Activated CD8-positive, alpha-beta memory T cell treated with anti-CD3 and anti-CD28 coated beads for 1 hour (primary cell): ENCODE results near the gene CARNS1.
A peak's percentile ranks its signal among the peaks of the same experiment; 100 is the strongest.

Experiments
- DNase-seq, 2 donors: peaks; one replicate each; pipeline ENCODE4 v3.0.0-alpha.2; 2020; ENCODE audit warnings: low read depth in 1 of 2; ENCODE audit errors: extremely low read depth in 1 of 2

The CARNS1 gene, protein sequence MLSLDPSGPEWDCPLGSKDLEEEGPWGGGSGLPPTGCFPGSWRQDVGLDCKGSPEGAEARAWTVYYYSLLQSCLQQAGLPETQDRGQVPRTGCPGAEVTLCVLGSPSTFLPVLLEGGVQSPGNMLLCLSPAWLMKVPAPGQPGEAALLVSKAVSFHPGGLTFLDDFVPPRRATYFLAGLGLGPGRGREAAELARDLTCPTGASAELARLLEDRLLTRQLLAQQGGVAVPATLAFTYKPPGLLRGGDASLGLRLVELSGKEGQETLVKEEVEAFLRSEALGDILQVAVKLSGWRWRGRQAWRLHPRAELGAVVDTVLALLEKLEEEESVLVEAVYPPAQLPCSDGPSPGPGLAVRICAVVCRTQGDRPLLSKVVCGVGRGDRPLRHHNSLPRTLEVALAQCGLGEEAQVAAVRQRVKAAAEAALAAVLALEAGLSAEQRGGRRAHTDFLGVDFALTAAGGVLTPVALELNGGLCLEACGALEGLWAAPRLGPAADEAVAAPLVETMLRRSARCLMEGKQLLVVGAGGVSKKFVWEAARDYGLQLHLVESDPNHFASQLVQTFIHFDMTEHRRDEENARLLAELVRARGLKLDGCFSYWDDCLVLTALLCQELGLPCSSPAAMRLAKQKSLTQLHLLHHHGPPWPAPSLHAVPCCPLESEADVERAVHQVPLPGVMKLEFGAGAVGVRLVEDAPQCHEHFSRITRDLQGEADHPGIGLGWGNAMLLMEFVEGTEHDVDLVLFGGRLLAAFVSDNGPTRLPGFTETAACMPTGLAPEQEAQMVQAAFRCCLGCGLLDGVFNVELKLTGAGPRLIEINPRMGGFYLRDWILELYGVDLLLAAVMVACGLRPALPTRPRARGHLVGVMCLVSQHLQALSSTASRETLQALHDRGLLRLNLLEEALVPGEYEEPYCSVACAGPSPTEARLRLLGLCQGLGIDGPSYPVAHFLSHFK

DNA sequence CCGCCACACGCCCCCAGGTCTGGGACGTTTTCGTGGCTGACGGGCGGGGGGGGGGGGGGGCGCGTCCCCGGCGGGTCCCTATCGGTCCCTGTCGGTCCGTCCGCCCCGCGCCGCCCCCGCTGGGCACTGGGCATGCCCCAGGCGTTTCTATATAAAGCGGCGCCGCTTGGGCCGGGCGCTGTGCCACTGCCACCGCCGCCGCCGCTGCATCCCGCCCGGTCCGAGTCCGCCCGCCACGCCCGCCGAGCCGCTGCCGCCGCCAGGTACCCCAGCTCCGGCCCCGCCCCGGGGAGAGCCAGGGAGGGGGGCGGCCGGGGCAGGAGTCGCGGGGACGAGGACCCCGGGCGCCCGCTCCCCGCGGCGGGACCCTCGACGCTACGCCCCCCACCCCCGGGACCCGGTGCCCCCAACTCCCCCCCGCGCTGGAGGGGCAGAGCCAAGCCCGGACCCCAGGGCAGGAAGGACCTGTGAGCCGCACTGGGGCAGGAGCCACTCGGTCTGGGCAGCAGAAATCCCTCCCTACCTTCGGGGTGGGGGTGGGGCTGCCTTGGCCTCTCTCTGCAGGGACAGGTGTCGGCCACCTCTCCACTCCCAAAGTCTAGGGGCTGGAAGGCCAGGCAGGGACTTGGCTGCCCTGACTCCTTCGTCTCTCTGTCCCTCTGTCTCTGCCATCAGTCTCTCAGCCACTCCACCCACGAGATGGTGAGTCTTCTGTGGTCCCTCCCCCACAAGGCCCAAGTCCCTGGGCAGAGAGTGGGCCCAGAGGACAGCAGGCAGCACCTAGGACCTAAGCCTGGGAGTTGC is at the start of gene CARNS1:
Gene CARNS1, plus strand, starts transcription at position 178 of the 804 bp plus-strand sequence. Its CDS starts 522 bp downstream, at position 700.
- no peak for DNase-seq

DNA sequence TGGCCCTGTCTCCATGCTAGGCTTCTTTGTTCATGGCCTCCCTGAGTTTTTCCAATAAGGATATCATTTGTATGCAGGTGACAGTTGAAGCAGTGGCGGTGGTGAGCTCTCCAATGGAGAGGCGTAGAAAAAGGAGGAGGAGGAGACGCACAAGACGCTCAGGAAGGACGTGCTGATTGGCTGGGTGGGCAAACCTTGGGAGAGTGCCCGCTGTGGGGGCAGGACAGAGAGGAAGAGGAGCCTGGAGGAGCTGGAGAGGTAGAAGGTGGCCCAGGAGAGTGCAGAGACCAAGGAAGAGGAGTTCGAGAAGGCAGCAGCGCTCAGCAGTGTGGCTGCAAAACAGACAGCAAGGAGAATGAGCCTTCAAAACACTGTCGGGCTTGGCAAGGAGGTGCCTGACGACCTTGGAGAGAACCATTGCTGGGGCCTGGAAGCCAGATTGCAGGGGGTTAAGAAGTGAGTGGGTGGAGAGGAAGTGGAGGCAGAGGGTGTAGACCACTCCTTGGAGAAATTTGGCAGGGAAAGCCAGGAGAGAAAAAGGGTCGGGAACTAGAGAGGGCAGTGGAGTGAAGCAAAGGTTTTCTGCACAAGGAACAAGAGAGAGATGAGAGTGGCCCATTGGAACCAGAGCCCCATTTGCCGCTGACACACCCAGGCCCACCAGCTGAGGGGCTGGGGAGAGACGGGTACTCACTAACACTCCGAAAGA is 49.6 kb upstream of the CARNS1 start:
- DNase-seq = no peak

DNA sequence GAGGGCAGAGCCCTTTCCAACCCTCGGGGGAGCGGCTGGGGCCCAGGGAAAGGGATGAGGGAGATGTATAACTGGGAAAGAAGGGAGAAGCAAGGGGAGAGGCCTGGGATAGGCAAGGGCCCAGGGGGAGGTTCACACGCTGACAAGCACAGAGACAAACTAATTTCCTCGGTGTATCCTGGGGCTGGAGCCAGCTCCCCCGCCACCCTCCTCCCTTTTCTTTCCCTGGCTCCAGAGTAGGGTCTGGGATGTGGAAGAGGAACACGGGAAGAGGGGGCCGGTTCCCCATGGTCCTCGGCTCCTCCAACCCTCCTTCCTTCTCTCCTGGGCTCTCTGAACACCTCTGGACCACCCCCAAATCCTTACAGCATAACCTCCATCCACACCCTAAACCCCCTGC is 48.9 kb upstream of the CARNS1 start:
- DNase-seq = no peak

DNA sequence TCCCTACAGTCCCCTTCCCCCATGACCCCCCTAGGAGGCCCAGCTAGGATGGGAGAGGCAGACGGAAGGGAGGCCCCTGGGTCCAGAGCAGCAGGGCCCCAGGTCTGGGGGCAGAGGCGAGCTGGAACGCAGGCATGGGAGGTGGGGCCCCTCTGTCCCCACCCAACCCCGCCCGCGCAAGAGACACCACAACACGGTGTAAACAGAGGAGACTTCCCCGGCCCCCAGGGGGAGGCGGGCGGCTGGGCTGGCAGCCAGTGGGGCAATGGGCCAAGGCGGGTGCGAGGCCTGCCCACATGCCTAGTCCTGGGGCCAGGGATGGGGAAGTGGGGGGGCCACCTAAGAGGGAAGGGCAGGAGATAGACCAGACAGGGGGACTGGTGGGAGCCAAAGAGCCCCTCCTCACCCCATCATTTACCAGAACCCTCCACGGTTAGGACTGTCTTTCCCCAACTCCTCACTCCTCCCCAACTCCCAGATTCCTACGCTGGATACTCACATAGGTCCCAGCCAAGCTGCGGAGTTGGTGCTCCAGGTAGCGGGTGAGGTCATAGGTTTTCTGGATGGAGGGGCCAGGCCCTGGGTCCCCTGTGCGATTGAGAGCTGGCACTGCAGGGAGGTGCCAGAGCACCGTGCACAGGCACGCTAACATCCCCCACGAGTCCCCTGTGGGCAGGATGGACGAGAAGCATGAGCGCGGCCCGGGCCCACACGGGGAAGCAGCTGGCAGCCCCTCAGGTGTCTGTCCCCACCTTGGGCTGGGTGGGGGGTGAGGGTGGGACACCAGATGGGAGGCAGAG is 48.3 kb upstream of the CARNS1 start:
- no peak for DNase-seq

DNA sequence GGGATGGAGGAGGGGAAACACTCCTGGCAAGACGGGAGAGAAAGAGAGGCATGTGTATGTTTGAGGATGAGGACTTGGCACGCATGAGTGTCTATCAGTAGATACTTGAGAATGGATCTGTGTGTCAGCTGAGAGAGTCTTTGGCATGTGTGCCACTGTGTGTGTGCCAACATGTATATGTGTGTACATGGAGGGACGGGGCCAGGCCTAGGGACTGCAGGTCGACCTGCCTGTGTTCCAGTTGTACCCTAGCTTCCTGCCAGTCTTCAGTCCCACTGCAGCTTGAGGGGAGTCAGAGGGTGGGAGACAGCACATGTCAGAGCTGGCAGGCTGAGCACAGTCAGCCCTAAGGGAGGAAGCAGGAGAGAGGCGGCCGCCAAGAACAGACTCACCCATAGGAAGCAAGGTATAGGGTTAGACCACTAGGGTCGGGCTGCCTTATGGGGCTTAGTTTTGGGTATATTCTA is 47.7 kb upstream of the CARNS1 start:
- no peak for DNase-seq

DNA sequence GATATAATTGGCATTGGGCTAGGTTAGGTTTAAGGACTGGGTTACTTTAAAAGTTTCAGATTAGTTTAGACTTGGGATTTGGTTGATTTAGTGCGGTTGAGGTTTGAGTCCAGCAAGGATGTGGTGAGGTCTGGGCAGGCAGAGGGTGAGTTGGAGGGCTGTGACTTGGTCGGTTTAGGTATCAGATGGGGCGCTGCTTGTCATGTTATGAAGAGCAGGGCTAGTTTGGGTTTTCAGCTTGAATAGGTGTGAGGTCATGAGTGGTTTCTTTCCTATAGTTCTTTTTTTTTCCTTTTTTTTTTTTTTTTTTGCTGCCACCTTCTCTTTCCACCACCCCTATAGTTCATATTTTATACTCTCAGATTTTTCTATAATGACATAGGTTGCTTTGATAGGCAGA is 46.9 kb upstream of the CARNS1 start:
- no peak for DNase-seq

DNA sequence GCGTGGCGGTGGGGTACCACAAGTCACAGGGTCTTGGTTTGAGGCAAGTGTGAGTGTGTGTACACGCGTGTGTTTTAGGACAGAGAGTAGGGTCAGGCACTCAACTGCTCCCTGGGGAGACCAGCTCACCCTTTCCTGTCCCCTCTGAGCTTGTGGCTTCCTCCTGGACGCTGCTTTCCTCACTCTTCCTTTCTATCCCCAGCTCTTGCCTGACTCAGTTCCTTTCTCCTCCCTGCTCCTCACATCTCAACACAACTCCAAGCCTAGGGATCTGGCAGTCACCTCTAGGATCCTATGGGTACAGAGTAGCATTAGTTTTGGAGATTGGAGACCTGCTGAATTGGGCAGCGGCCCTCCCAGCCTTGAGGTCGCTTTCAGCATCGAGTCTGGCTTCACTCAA is 46.2 kb upstream of the CARNS1 start:
- no peak for DNase-seq

DNA sequence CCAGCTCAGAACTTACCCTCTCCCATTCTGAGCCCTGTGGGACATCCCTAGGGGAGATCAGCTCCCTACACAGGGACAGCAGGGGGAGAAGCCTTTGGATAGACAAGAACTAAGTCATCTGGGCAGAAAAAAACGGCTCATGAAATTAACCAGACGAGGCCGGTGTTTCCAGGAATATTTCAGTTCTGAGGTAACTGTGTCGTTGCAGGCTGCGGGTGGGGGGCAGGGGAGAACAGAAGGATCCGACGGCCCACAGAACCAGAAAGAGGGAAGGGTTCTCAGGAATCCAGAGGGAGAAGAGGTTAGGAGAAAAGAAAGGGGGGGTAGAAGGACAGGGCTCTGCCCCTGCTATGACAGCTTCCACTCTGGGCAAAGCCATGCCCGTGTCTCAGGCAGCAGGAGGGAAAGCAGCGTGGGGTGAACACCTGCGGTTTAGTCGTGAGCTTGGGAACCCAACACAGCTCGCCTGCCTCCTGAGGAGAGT is 45.6 kb upstream of the CARNS1 start:
- DNase-seq = no peak

DNA sequence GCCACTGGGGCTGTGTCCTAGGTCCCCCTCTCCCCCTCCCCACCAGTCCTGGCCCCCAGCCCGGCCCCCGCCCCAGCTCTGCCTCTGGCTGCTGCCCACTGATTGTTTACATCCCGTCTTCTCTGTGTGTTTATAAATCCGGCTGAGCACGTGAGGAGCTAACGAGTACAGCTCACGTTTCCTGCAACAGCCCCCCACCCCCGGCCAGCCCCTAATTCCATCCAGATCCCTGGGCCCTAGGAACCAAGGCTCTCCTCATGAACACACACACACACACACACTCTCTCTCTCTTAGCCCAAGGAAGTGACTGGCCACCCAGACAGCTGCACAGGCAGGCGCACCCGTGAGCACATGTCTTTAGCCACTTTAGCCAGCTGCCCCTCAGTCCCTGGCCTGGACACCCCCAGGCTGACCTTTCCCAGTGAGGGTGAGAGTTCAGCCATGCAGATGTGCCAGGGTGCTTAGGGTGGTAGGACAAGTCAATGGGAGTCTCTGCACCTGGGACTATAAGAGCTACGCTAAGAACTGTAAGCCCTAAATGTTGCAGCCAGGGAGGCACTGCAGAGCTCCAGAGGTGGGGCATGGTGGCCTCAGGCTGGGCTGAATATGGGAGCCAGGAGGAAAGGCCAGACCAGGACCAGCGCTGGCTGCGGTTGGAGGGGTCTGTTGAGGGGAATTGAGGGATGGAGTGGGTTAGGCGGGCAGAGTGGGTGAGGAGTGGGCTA is 45.0 kb upstream of the CARNS1 start:
- no peak for DNase-seq

DNA sequence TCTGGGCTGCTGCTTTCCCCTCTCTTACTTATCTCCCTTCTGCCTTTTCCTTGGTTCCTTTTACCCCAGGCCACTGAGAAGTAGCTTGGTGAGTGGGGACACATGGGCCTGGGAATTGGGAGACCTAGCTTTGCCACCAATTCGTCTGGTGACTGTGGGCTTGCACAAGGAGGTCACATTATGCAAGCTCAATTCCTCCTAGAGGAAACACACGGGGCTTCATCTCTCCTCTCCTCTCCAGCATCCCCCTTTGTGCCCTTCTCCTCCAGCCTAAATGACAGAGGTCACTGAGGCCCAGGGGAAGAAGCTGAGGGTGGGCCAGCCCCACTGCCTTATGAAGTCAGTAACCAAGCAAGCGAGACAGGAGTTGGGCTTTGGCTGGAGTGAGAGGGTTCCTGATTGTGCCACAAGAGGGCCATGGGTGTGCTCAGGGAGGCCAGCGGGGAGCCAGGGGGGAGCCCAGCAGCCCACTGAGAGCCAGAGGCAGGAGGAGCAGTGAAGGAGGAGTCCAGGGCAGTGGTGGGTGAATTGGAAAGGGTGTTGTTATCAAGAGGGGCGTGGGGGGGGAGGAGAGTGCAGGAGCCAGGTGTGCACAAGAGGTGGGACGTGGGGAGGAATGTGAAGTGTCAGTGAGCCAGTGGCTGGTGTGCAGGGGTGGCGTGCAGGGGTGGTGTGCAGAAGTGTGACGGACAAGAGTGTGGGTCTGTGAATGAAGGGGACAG is 44.1 kb upstream of the CARNS1 start:
- no peak for DNase-seq

DNA sequence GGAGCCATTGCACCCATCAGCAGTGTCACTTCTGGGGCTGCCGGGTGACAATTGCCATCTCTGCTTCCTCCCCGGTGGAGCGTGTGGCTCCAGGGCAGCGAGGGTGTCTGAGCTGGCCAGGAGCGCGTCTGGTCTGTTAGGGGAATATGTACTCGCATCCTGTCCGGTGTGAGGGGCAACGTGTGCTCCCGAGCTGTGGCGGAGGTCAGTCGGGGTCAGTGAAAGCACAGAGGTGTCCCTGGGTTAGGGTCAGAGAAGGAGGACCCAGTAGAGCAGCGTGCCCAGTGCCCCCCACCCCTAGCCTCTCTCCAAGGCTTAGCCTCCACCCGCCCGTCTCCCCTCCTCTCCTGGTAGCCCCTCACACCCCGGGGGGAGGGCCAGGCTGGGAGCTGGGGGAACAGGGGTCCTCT is 43.6 kb upstream of the CARNS1 start:
- no peak for DNase-seq

DNA sequence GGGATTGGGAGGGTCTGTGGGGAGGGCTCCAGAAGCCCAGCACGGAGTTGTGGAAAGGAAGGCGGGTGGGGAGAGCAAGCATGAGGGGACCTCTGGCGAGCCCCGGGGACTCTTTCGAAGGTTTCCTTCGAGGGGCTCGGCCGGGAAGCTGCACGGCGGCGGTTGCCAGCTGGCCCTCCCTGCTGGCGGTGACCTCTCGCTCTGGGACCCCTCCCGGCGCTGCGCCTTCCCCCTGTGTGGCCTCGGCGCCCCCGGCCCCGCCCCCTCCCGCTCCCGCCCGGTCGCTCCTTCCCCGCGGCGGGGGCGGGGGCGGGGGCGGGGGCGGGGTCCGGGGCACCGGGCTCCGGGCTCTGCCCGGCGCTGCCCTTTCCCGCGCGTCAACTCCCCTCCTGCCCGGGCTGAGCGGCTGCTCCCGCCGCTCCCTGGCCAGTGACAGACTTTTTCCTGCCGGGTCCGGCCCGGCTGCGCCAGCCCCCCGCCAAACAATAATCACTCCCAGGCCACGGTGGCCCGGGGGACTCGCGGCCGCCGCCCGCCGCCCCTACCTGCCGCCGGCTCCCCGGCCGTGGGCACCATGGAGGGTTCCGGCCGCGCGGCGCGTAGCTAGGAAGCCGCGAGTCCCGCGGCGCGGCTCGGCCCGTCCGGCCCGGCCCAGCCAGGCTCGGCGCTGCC is 43.0 kb upstream of the CARNS1 start:
- DNase-seq = no peak

DNA sequence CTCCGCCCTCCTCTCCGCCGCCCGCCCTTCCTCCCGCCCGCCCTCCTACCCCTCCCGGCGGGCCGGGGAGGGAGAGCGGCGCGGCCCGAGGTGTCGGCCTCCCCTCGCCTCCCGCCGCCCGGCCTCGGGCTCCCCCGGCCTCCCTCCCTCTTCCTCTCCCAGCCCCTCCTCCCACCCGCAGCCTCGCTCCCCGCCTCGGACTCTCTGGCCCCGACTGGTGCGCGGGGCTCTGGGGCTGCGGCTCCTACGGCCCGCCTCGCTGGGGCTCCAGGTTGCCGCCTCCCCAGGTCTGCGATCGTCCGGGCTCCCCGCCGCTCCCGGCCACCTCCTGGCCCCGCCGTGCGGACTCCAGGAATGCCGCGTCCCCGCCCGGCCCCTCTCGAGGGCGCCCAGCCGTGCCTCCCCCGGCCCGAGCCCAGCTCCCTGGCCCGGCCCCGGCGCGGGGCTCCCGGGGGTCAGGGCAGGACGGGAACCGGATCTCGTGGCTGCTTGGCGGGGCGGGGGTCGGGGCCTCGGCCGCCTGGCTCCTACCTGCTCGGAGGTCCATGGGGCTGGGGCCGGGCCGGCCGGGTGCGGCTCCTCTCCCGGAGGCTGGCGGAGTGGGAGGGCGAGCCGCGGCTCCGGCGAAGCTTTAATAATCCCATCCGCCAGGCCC is 42.4 kb upstream of the CARNS1 start, which contains the start of gene CLCF1:
Gene CLCF1, minus strand, starts transcription at position 606 of the 655 bp plus-strand sequence. Its CDS starts 59 bp downstream, at position 547.
- DNase-seq = no peak

DNA sequence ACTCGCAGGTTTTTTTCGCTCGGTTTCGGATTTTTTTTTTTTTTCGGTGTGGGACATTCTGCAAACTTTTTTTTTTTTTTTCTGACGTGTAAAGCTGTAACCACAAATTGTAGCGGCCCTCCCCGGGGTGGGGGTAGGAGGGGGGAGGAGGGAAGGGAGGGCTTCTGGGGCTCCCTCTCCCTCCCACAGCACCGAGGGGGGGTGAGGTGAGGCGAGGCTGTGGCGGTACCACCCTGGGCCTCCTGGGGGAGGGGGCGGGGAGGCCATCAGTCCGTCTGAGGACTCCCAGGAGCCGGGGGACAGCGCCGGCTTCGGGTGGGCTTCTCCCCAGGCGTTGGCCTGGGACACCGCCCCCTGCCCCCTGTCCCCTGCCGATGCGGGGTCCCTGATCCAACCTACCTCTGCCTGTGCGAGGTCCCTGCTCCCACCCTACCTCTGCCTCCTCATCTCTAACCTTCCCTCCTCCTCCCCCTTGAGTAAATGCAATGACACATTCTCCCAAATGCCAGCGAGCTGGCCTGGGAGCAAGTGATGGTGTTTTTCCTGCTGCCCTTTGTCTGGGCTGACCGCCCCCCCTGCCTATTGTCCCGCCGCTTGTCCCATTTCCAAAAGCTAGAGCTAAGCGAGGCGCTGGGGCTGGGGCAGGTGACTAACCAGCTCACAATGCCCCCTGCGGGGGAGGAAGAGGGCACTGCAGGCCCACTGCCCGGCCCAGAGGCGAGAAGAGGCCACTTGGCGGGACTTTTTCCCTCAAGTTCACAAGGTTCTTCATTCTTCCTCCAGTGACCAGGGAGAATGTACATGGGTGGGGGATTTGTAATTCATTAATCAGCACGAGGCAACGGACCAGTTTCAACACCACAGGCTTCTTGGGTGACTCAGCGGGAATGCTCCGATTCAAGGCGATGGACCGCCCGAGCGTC is 41.6 kb upstream of the CARNS1 start:
- DNase-seq = peak; percentile 59 to 61

DNA sequence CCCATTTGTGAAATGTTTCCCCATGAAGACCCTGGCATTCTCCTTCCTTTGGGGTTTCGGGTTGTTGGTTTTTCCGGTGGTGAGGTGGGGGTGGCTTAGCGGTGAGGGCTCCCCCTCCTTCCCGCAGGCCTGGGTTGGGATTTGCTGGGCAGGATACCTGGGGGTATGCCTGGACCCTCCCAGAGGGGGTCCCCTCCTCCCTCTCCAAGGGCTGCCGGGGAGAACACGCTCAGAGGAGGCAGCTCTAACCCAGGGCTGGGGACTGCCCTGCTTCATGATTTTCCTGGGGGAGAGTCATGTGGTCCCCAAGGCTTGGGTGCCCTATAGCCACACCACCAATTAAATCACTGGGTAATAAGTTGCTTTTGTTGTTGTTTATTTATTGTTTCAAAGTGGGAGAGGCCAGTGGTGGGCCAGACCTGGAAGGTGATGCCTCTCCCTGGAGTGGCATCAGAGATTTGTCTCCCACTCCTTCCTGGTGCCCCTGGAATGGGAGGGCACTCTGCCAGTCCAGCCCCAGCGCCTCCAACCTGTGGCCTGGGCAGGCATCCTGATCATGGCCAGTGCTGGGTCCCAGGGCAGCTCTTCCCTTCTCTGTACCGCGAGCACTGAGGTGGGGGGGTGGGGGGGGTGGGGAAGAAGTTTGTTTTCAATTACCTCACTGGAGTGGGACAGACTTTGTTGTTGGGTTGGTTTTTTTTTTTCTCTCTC is 40.8 kb upstream of the CARNS1 start:
- DNase-seq = no peak
